ENCODE results near the gene ZEB2.

GRCh38 chr2:144401036-144401435 is 118.9 kb downstream of the ZEB2 start:
- TF ChIP-seq CTCF (IDR thresholded peaks at IDR 0.05): no peak
- no peak for TF ChIP-seq EP300 (IDR thresholded peaks at IDR 0.05)
- TF ChIP-seq POLR2A (IDR thresholded peaks at IDR 0.05): no peak

Data from stomach (tissue), 4 donors.